ENCODE data around the gene EIF3D.

Gene EIF3D

GRCh38 chr22:36505998-36506635 lies 22.8 kb downstream of the EIF3D start:
- Histone ChIP-seq H3K4me3 (ENCODE audit: low read depth in 1 of 2, low read length in 2 of 2) (peak overlapping the region; percentile 64 to 79), H3K4me1 (ENCODE audit: control insufficient read depth in 1 of 2, insufficient read depth in 2 of 2, low read length in 2 of 2) (peaks cover 6 to 19% of the 10 kb centered on the region in 2 donors), H3K9me3 (ENCODE audit: control insufficient read depth in 1 of 2, low read length in 2 of 2) (no peaks in the 10 kb centered on the region), H3K36me3 (ENCODE audit: control insufficient read depth in 1 of 2, insufficient read depth in 2 of 2, low read length in 2 of 2) (peaks cover 0 to 8% of the 10 kb centered on the region in 2 donors), H3K27ac (ENCODE audit: low read length) (no peak overlapping the region), H3K27me3 (ENCODE audit: low read depth, low read length) (no peaks in the 10 kb centered on the region)

DNA sequence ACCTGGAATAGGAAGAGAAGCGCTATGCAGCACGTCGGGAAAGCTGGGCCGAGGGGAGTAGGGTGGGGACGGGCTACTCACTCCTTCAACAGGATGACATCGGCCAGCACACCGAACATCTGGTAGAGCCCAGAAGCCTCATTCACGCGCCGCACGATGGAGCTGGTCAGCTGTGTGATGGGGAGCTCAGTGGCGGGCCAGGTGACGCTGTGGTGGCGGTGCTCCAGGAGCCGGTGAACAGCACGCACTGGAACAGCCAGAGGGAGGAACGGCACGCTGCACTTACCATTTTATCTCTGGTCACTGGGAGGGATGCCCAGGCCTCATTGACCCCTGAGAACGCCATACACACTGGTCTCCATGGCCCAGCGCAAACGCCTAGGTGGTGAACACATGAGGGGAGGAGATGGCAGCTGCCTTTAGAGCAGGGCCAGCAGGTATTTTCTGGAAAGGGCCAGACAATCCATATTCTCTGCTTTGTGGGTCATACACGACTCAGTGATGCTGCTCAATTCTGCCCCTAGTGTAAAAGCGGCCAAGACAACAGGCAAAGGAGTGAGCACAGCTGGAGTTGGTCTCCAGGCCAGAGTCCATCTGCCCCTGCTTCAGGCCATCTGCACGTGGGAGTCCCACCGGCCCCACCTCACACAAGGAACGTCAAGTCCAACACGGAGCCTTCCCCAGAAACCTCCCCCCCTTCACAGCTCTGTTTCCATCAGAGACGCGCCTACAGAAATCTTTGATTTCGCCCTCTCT lies 30.9 kb downstream of the EIF3D start:
- Histone ChIP-seq H3K9me3 (ENCODE audit: control insufficient read depth in 1 of 2, low read length in 2 of 2) (no peaks in the 10 kb centered on the region), H3K27me3 (ENCODE audit: low read depth, low read length) (no peaks in the 10 kb centered on the region), H3K4me3 (ENCODE audit: low read depth in 1 of 2, low read length in 2 of 2) (no peak overlapping the region), H3K4me1 (ENCODE audit: control insufficient read depth in 1 of 2, insufficient read depth in 2 of 2, low read length in 2 of 2) (no peaks in the 10 kb centered on the region), H3K27ac (ENCODE audit: low read length) (no peak overlapping the region), H3K36me3 (ENCODE audit: control insufficient read depth in 1 of 2, insufficient read depth in 2 of 2, low read length in 2 of 2) (peaks cover 0 to 26% of the 10 kb centered on the region in 2 donors)

GRCh38 chr22:36493690-36494110 lies 35.3 kb downstream of the EIF3D start:
- Histone ChIP-seq H3K36me3 (ENCODE audit: control insufficient read depth in 1 of 2, insufficient read depth in 2 of 2, low read length in 2 of 2) (peaks cover 0 to 38% of the 10 kb centered on the region in 2 donors), H3K27ac (ENCODE audit: low read length) (no peak overlapping the region), H3K9me3 (ENCODE audit: control insufficient read depth in 1 of 2, low read length in 2 of 2) (no peaks in the 10 kb centered on the region), H3K4me3 (ENCODE audit: low read depth in 1 of 2, low read length in 2 of 2) (no peak overlapping the region), H3K4me1 (ENCODE audit: control insufficient read depth in 1 of 2, insufficient read depth in 2 of 2, low read length in 2 of 2) (no peaks in the 10 kb centered on the region), H3K27me3 (ENCODE audit: low read depth, low read length) (no peaks in the 10 kb centered on the region)

- no peak overlapping the region for H3K27ac ChIP-seq (ENCODE audit: low read length)
- H3K36me3 ChIP-seq (ENCODE audit: control insufficient read depth in 1 of 2, insufficient read depth in 2 of 2, low read length in 2 of 2): peaks cover 0 to 25% of the 10 kb centered on the region in 2 donors
- no peaks in the 10 kb centered on the region for H3K4me1 ChIP-seq (ENCODE audit: control insufficient read depth in 1 of 2, insufficient read depth in 2 of 2, low read length in 2 of 2)
- no peaks in the 10 kb centered on the region for H3K9me3 ChIP-seq (ENCODE audit: control insufficient read depth in 1 of 2, low read length in 2 of 2)
- no peak overlapping the region for H3K4me3 ChIP-seq (ENCODE audit: low read depth in 1 of 2, low read length in 2 of 2)
- no peaks in the 10 kb centered on the region for H3K27me3 ChIP-seq (ENCODE audit: low read depth, low read length)
These were observed 36.9 kb downstream of the EIF3D start for GRCh38 chr22:36492109-36492508.

DNA sequence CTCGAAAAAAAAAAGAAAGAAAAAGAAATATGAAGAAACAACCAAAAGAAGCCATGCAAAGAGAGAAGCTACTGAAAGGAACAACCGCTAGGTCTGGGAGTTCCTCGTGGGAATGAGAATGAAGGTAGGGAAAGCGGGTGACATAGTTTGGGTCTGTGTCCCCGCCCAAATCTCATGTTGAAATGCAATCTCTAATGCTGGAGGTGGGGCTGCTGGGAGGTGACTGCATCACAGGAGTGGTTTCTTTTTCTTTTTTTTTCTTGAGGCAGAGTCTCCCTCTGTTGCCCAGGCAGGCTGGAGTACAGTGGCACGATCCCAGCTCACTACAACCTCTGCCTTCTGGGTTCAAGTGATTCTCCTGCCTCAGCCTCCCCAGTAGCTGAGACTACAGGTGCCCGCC lies 37.8 kb downstream of the EIF3D start:
- H3K36me3 ChIP-seq (ENCODE audit: control insufficient read depth in 1 of 2, insufficient read depth in 2 of 2, low read length in 2 of 2): peaks cover 0 to 18% of the 10 kb centered on the region in 2 donors

GRCh38 chr22:36486619-36487384 lies 42.2 kb downstream of the EIF3D start:
- H3K27ac ChIP-seq (ENCODE audit: low read length): no peak overlapping the region
- no peak overlapping the region for H3K4me3 ChIP-seq (ENCODE audit: low read depth in 1 of 2, low read length in 2 of 2)
- H3K27me3 ChIP-seq (ENCODE audit: low read depth, low read length): no peaks in the 10 kb centered on the region

More for the DNA sequence above, 37.8 kb downstream of the EIF3D start:
- no peaks in the 10 kb centered on the region for H3K9me3 ChIP-seq (ENCODE audit: control insufficient read depth in 1 of 2, low read length in 2 of 2)
- H3K27me3 ChIP-seq (ENCODE audit: low read depth, low read length): no peaks in the 10 kb centered on the region
- H3K4me3 ChIP-seq (ENCODE audit: low read depth in 1 of 2, low read length in 2 of 2): no peak overlapping the region
- no peaks in the 10 kb centered on the region for H3K4me1 ChIP-seq (ENCODE audit: control insufficient read depth in 1 of 2, insufficient read depth in 2 of 2, low read length in 2 of 2)
- no peak overlapping the region for H3K27ac ChIP-seq (ENCODE audit: low read length)

DNA sequence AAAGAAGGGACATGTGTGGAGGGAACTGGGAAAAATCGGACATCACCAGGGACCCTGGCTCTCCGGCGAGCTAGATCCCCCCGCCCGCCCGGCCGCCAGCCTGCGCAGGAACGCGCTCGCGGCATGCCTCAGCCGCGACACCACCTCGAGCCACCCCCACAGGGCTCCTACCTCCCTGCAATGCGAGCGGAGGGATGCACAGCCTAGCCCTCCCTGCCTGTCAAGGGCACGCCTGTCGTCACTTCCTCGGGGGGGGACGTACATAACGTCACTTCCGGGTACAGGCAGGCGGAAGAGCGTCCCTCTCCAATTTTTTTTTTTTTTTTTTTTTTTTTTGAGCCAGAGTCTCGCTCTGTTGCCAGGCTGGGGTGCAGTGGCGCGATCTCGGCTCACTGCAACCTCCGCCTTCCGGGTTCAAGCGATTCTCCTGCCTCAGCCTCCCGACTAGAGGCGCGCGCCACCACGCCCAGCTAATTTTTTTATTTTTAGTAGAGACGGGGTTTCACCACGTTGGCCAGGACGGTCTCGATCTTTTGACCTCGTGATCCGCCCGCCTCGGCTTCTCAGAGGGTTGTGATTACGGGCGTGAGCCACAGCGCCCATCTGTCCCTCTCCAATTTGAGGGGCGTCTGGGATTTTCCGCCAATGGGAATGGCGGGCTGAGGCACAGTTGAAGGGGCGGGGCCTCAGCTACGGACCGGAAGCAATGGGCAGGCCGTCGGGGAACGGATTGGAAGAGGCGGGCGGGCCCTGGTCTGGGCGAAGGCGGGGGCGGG lies 47.4 kb downstream of the EIF3D start, which contains the start of gene TXN2:
Gene TXN2, minus strand, starts transcription at position 248 of the 776 bp plus-strand sequence. CDS start 803 bp downstream, outside the sequence.
- peaks cover 5 to 18% of the 10 kb centered on the region in 2 donors for H3K4me1 ChIP-seq (ENCODE audit: control insufficient read depth in 1 of 2, insufficient read depth in 2 of 2, low read length in 2 of 2)
- H3K9me3 ChIP-seq (ENCODE audit: control insufficient read depth in 1 of 2, low read length in 2 of 2): no peaks in the 10 kb centered on the region
- H3K27ac ChIP-seq (ENCODE audit: low read length): peak within 1 kb of the TSS; percentile 90
- peak within 1 kb of the TSS; percentile 72 to 85 for H3K4me3 ChIP-seq (ENCODE audit: low read depth in 1 of 2, low read length in 2 of 2)
- no peaks in the 10 kb centered on the region for H3K27me3 ChIP-seq (ENCODE audit: low read depth, low read length)
- H3K36me3 ChIP-seq (ENCODE audit: control insufficient read depth in 1 of 2, insufficient read depth in 2 of 2, low read length in 2 of 2): peaks cover 11 to 22% of the 10 kb centered on the region in 2 donors

More at GRCh38 chr22:36486619-36487384, 42.2 kb downstream of the EIF3D start:
- Histone ChIP-seq H3K9me3 (ENCODE audit: control insufficient read depth in 1 of 2, low read length in 2 of 2) (no peaks in the 10 kb centered on the region), H3K4me1 (ENCODE audit: control insufficient read depth in 1 of 2, insufficient read depth in 2 of 2, low read length in 2 of 2) (peaks cover 0 to 4% of the 10 kb centered on the region in 2 donors), H3K36me3 (ENCODE audit: control insufficient read depth in 1 of 2, insufficient read depth in 2 of 2, low read length in 2 of 2) (peaks cover 0 to 12% of the 10 kb centered on the region in 2 donors)

- H3K4me1 ChIP-seq (ENCODE audit: control insufficient read depth in 1 of 2, insufficient read depth in 2 of 2, low read length in 2 of 2): peaks cover 5 to 18% of the 10 kb centered on the region in 2 donors
- peaks cover 15 to 28% of the 10 kb centered on the region in 2 donors for H3K36me3 ChIP-seq (ENCODE audit: control insufficient read depth in 1 of 2, insufficient read depth in 2 of 2, low read length in 2 of 2)
- H3K4me3 ChIP-seq (ENCODE audit: low read depth in 1 of 2, low read length in 2 of 2): peak overlapping the region; percentile 72 to 85
- no peaks in the 10 kb centered on the region for H3K27me3 ChIP-seq (ENCODE audit: low read depth, low read length)
- H3K27ac ChIP-seq (ENCODE audit: low read length): peak overlapping the region; percentile 90
- H3K9me3 ChIP-seq (ENCODE audit: control insufficient read depth in 1 of 2, low read length in 2 of 2): no peaks in the 10 kb centered on the region
These were observed 48.0 kb downstream of the EIF3D start for GRCh38 chr22:36480941-36481392.

GRCh38 chr22:36478966-36479365 lies 50.0 kb downstream of the EIF3D start:
- peaks cover 5 to 23% of the 10 kb centered on the region in 2 donors for H3K4me1 ChIP-seq (ENCODE audit: control insufficient read depth in 1 of 2, insufficient read depth in 2 of 2, low read length in 2 of 2)
- no peak overlapping the region for H3K27ac ChIP-seq (ENCODE audit: low read length)
- H3K36me3 ChIP-seq (ENCODE audit: control insufficient read depth in 1 of 2, insufficient read depth in 2 of 2, low read length in 2 of 2): peaks cover 33 to 46% of the 10 kb centered on the region in 2 donors
- no peaks in the 10 kb centered on the region for H3K27me3 ChIP-seq (ENCODE audit: low read depth, low read length)
- H3K4me3 ChIP-seq (ENCODE audit: low read depth in 1 of 2, low read length in 2 of 2): no peak overlapping the region
- H3K9me3 ChIP-seq (ENCODE audit: control insufficient read depth in 1 of 2, low read length in 2 of 2): no peaks in the 10 kb centered on the region

DNA sequence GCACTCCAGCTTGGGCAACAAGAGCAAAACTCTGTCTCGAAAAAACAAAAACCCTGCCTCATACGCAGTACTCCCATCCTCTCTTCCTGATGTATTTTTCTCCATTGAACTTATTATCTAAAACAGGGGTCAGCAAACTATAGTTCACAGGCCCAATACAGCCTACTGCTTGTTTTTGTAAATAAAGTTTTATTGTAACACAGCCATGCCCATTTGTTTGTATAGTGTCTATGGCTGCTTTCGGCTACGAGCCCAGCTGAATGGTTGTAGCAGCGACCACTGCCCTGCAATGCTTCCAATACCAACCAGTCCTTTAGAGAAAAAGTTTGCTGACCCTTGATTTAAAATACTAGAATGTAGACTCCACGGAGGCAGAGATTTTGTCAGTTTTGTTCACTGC lies 53.6 kb downstream of the EIF3D start:
- peaks cover 2 to 22% of the 10 kb centered on the region in 2 donors for H3K4me1 ChIP-seq (ENCODE audit: control insufficient read depth in 1 of 2, insufficient read depth in 2 of 2, low read length in 2 of 2)
- H3K4me3 ChIP-seq (ENCODE audit: low read depth in 1 of 2, low read length in 2 of 2): no peak overlapping the region
- H3K27ac ChIP-seq (ENCODE audit: low read length): no peak overlapping the region
- H3K27me3 ChIP-seq (ENCODE audit: low read depth, low read length): no peaks in the 10 kb centered on the region
- H3K9me3 ChIP-seq (ENCODE audit: control insufficient read depth in 1 of 2, low read length in 2 of 2): no peaks in the 10 kb centered on the region
- peaks cover 41 to 63% of the 10 kb centered on the region in 2 donors for H3K36me3 ChIP-seq (ENCODE audit: control insufficient read depth in 1 of 2, insufficient read depth in 2 of 2, low read length in 2 of 2)
